H1 (cell line): Measurements from ENCODE around the gene ARHGAP24. TPM values are rescaled to one million over a fixed set of nuclear protein-coding genes. Genes with fewer than 3 reads are reported as not detected.

ENCODE experiments used
- CTCF ChIA-PET: fragments of 300-600 bp; sonication (Branson Sonifier 250); formaldehyde crosslinking; loops from one replicate; lab custom pipeline; 2021; ENCODE audit not compliant: partially characterized antibody; lab: Charles Lee
- POLR2A ChIA-PET: fragments of 300-600 bp; sonication (Branson Sonifier 250); formaldehyde crosslinking; loops from one replicate; lab custom pipeline; 2021; ENCODE audit warnings: inconsistent platforms; ENCODE audit not compliant: partially characterized antibody; lab: Charles Lee
- DNase-seq, 2 experiments: peaks; one replicate each; pipeline versions ENCODE4 v3.0.0 to v3.0.0-alpha.2; 2010 to 2022; ENCODE audit warnings: low spot score in 2 of 2, low read depth in 1 of 2, mixed read lengths in 1 of 2
- FAIRE-seq: peaks from 2 replicates; lab custom pipeline; 2011; peaks lifted over from hg19 to GRCh38; lab: Jason Lieb, UNC
- H2AFZ ChIP-seq: 2 replicates; pipeline ENCODE4 v1.8.1; 2012; ENCODE audit warnings: low read length, inconsistent platforms
- H2AK5ac ChIP-seq: 2 replicates; pipeline ENCODE4 v1.6.1; 2013; ENCODE audit warnings: low read depth, low read length
- H2BK120ac ChIP-seq: replicated peaks from 2 replicates; pipeline ENCODE3; 2013; ENCODE audit warnings: low read depth, low read length, inconsistent platforms
- H2BK12ac ChIP-seq: 2 replicates; pipeline ENCODE4 v1.6.1; 2013; ENCODE audit warnings: low read depth, low read length
- H2BK15ac ChIP-seq: 2 replicates; pipeline ENCODE4 v1.6.1; 2013; ENCODE audit warnings: low read length
- H2BK20ac ChIP-seq: 2 replicates; pipeline ENCODE4 v1.6.1; 2013; ENCODE audit warnings: low read length
- H2BK5ac ChIP-seq: 2 replicates; pipeline ENCODE4 v1.6.1; 2013; ENCODE audit warnings: low read depth, low read length
- H3K14ac ChIP-seq: 2 replicates; pipeline ENCODE4 v1.6.1; 2013; ENCODE audit warnings: inconsistent platforms; ENCODE audit not compliant: insufficient read length
- H3K18ac ChIP-seq: 2 replicates; pipeline ENCODE4 v1.6.1; 2013; ENCODE audit warnings: low read length; ENCODE audit errors: extremely low read depth
- H3K23ac ChIP-seq: 2 replicates; pipeline ENCODE4 v1.6.1; 2013; ENCODE audit warnings: inconsistent platforms; ENCODE audit not compliant: insufficient read length
- H3K23me2 ChIP-seq: 2 replicates; pipeline ENCODE4 v1.6.1; 2013; ENCODE audit warnings: low read depth, low read length
- H3K27ac ChIP-seq: 2 replicates; pipeline ENCODE4 v1.6.1; 2011; ENCODE audit warnings: low read depth, low read length, inconsistent platforms
- H3K27me3 ChIP-seq, 4 experiments: replicated peaks in 1 of 4; 1 replicate in 1 of 4; 2 replicates in 3 of 4; pipeline versions ENCODE4 v1.6.1 to v1.8.1; 2011 to 2013; ENCODE audit warnings: low read length in 3 of 4, mild to moderate bottlenecking in 3 of 4, inconsistent platforms in 2 of 4, mixed read lengths in 2 of 4, moderate library complexity in 1 of 4; ENCODE audit not compliant: control insufficient read depth in 3 of 4, insufficient read depth in 3 of 4; ENCODE audit errors: extremely low read depth in 1 of 4
- H3K36me3 ChIP-seq, 4 experiments: 2 replicates each; pipeline versions ENCODE4 v1.6.1 to v1.8.1; 2011 to 2013; ENCODE audit warnings: mild to moderate bottlenecking in 4 of 4, low read length in 3 of 4, moderate library complexity in 2 of 4, control low read depth in 1 of 4, inconsistent platforms in 1 of 4; ENCODE audit not compliant: insufficient read depth in 4 of 4, control insufficient read depth in 2 of 4
- H3K4ac ChIP-seq: replicated peaks from 2 replicates; pipeline ENCODE3; 2013; ENCODE audit warnings: low read length, low read depth, mixed read lengths, inconsistent platforms; ENCODE audit not compliant: insufficient read length
- H3K4me1 ChIP-seq, 4 experiments: replicated peaks in 1 of 4; 1 replicate in 1 of 4; 2 replicates in 3 of 4; pipeline versions ENCODE4 v1.6.1 to v1.8.1; 2011 to 2013; ENCODE audit warnings: low read length in 3 of 4, inconsistent platforms in 2 of 4, mixed read lengths in 1 of 4; ENCODE audit not compliant: insufficient read depth in 4 of 4, control insufficient read depth in 3 of 4
- H3K4me2 ChIP-seq, 2 experiments: 2 replicates each; pipeline versions ENCODE4 v1.6.1 to v1.8.1; 2011 to 2013; ENCODE audit warnings: low read depth in 2 of 2, low read length in 2 of 2, control low read depth in 1 of 2, inconsistent platforms in 1 of 2, mild to moderate bottlenecking in 1 of 2; ENCODE audit not compliant: insufficient read depth in 1 of 2
- H3K4me3 ChIP-seq, 4 experiments: fragments of 200-600, 300-600 bp in 1 of 4; sonication (generic), shearing (Covaris generic), sonication (Bioruptor Twin) in 1 of 4; 2 replicates each; pipeline versions ENCODE4 v1.5.1 to v1.8.1; 2011 to 2016; ENCODE audit warnings: low read length in 4 of 4, low read depth in 3 of 4, control low read depth in 2 of 4, inconsistent platforms in 2 of 4, mild to moderate bottlenecking in 2 of 4, mixed read lengths in 1 of 4, moderate library complexity in 1 of 4; ENCODE audit not compliant: insufficient read depth in 2 of 4; ENCODE audit errors: extremely low read depth in 1 of 4
- H3K56ac ChIP-seq: replicated peaks from 2 replicates; pipeline ENCODE3; 2013; ENCODE audit warnings: low read depth, mild to moderate bottlenecking, mixed read lengths, low read length, inconsistent platforms; ENCODE audit not compliant: insufficient read length
- H3K79me1 ChIP-seq: 2 replicates; pipeline ENCODE4 v1.6.1; 2013; ENCODE audit warnings: low read depth, low read length, control low read depth
- H3K79me2 ChIP-seq, 2 experiments: 2 replicates each; pipeline versions ENCODE4 v1.6.1 to v1.8.1; 2012 to 2013; ENCODE audit warnings: low read length in 2 of 2, mild to moderate bottlenecking in 2 of 2, inconsistent platforms in 1 of 2; ENCODE audit not compliant: insufficient read depth in 2 of 2, control insufficient read depth in 1 of 2
- H3K9ac ChIP-seq, 4 experiments: replicated peaks in 1 of 4; 1 replicate in 1 of 4; 2 replicates in 3 of 4; pipeline versions ENCODE4 v1.6.1 to v1.8.1; 2011 to 2013; ENCODE audit warnings: low read depth in 3 of 4, low read length in 3 of 4, control low read depth in 2 of 4, mild to moderate bottlenecking in 2 of 4, moderate library complexity in 2 of 4, inconsistent platforms in 1 of 4; ENCODE audit errors: extremely low read depth in 1 of 4
- H3K9me3 ChIP-seq, 2 experiments: 2 replicates each; pipeline versions ENCODE4 v1.6.1 to v1.8.1; 2012 to 2013; ENCODE audit warnings: mild to moderate bottlenecking in 2 of 2, moderate library complexity in 2 of 2, control low read depth in 1 of 2, inconsistent platforms in 1 of 2, low read depth in 1 of 2, low read length in 1 of 2, mixed read lengths in 1 of 2; ENCODE audit not compliant: insufficient read depth in 2 of 2
- H4K20me1 ChIP-seq, 2 experiments: replicated peaks in 1 of 2; 2 replicates each; pipeline versions ENCODE3 to v1.8.1; 2011 to 2013; ENCODE audit warnings: inconsistent platforms in 2 of 2, low read length in 2 of 2, mild to moderate bottlenecking in 1 of 2; ENCODE audit not compliant: insufficient read depth in 2 of 2, control insufficient read depth in 1 of 2
- H4K5ac ChIP-seq: 2 replicates; pipeline ENCODE4 v1.6.1; 2013; ENCODE audit warnings: low read length, low read depth, mixed read lengths, inconsistent platforms; ENCODE audit not compliant: insufficient read length
- H4K8ac ChIP-seq: 2 replicates; pipeline ENCODE4 v1.8.0; 2013; ENCODE audit warnings: mild to moderate bottlenecking, moderate library complexity, low read length, inconsistent platforms; ENCODE audit not compliant: insufficient read depth; ENCODE audit errors: extremely low read depth
- H4K91ac ChIP-seq: replicated peaks from 2 replicates; pipeline ENCODE3; 2013; ENCODE audit warnings: low read length, mixed read lengths, inconsistent platforms; ENCODE audit not compliant: insufficient read length
- ASH2L ChIP-seq: fragments of 200-600, 300-600 bp; sonication (generic); IDR thresholded peaks from one replicate; pipeline ENCODE4 v1.7.1; 2017; ENCODE audit warnings: low read length
- ATF2 ChIP-seq: IDR thresholded peaks from 2 replicates; pipeline ENCODE4 v1.6.1; 2012; ENCODE audit warnings: low read length, inconsistent platforms
- BACH1 ChIP-seq: IDR thresholded peaks from 2 replicates; pipeline ENCODE4 v1.6.1; 2012; ENCODE audit warnings: low read length, improper control_type of control experiment
- BCL11A ChIP-seq, 2 experiments: IDR thresholded peaks; one replicate each; pipeline ENCODE4 v1.6.1; 2011; ENCODE audit warnings: low read depth in 2 of 2, low read length in 2 of 2, mild to moderate bottlenecking in 2 of 2
- CTBP2 ChIP-seq: IDR thresholded peaks from 2 replicates; pipeline ENCODE4 v1.7.0; 2011; ENCODE audit warnings: borderline replicate concordance, mild to moderate bottlenecking, moderate library complexity, mixed read lengths, low read length; ENCODE audit not compliant: insufficient read depth, insufficient read length
- EP300 ChIP-seq, 2 experiments: IDR thresholded peaks; 1 replicate in 1 of 2; 2 replicates in 1 of 2; pipeline ENCODE4 v1.6.1; 2011 to 2012; ENCODE audit warnings: low read depth in 2 of 2, low read length in 2 of 2, mild to moderate bottlenecking in 2 of 2, borderline replicate concordance in 1 of 2, inconsistent platforms in 1 of 2, moderate library complexity in 1 of 2
- GABPA ChIP-seq: IDR thresholded peaks from 2 replicates; pipeline ENCODE4 v1.6.1; 2011; ENCODE audit warnings: mild to moderate bottlenecking, low read length, moderate library complexity, borderline replicate concordance; ENCODE audit not compliant: insufficient read depth
- SAP30 ChIP-seq: fragments of 300-600 bp; sonication (generic); IDR thresholded peaks from 2 replicates; pipeline ENCODE4 v1.7.1; 2012; ENCODE audit warnings: low read length, moderate library complexity, mild to moderate bottlenecking, inconsistent platforms; ENCODE audit not compliant: insufficient read depth, insufficient replicate concordance
- SIRT6 ChIP-seq: IDR thresholded peaks from one replicate; pipeline ENCODE4 v1.7.1; 2012; ENCODE audit warnings: low read length, inconsistent platforms
- TAF7 ChIP-seq: optimal IDR thresholded peaks from 2 replicates; pipeline ENCODE3; 2011; ENCODE audit warnings: low read depth, mild to moderate bottlenecking, inconsistent platforms, low read length, moderate library complexity, borderline replicate concordance
- TBP ChIP-seq: IDR thresholded peaks from 2 replicates; pipeline ENCODE4 v1.6.1; 2011; ENCODE audit warnings: low read depth, low read length, improper control_type of control experiment
- WGBS, 2 experiments: shearing (Covaris generic) in 1 of 2; methylation state at CpG; one replicate each; pipeline versions ENCODE4 v1.1.6 to v1.1.7; 2013 to 2015; ENCODE audit warnings: low lambda C conversion rate in 2 of 2, mixed read lengths in 2 of 2, inconsistent platforms in 1 of 2, low coverage in 1 of 2, missing lambda C conversion rate in 1 of 2; ENCODE audit not compliant: insufficient replicate concordance in 2 of 2, insufficient coverage in 1 of 2, insufficient read length in 1 of 2; ENCODE audit errors: extremely low coverage in 1 of 2, missing lambda C conversion rate in 1 of 2; 5-methylcytosine and 5-hydroxymethylcytosine counted together
- polyA plus RNA-seq, 7 experiments: library from polyadenylated mRNA; depleted of rRNA in 3 of 7; stranded (reverse) in 5 of 7; unstranded in 2 of 7; fragments of >200 nt in 5 of 7; fragments of 200-250 nt in 2 of 7; gene quantifications; 1 replicate in 5 of 7; 2 replicates in 1 of 7; 4 replicates in 1 of 7; pipeline versions ENCODE4 v1.2.1 to v1.2.3, GENCODE V29; 2011 to 2013; ENCODE audit warnings: missing spikeins in 2 of 7, mixed read lengths in 2 of 7
- total RNA-seq: library from RNA; stranded (reverse); fragmentation: NEBNext Ultra II Directional; extraction: Animal tissue kit (Norgen Biotek cat#: 25700); gene quantifications from 2 replicates; pipeline ENCODE4 v1.2.1, GENCODE V29; 2021

The ARHGAP24 gene
- total and polyA plus RNA-seq, 2 of the 8 experiments (the other 6 are each of a cell fraction or from before 2014, with no cell fraction given) = 0.08 to 0.50 TPM

DNA sequence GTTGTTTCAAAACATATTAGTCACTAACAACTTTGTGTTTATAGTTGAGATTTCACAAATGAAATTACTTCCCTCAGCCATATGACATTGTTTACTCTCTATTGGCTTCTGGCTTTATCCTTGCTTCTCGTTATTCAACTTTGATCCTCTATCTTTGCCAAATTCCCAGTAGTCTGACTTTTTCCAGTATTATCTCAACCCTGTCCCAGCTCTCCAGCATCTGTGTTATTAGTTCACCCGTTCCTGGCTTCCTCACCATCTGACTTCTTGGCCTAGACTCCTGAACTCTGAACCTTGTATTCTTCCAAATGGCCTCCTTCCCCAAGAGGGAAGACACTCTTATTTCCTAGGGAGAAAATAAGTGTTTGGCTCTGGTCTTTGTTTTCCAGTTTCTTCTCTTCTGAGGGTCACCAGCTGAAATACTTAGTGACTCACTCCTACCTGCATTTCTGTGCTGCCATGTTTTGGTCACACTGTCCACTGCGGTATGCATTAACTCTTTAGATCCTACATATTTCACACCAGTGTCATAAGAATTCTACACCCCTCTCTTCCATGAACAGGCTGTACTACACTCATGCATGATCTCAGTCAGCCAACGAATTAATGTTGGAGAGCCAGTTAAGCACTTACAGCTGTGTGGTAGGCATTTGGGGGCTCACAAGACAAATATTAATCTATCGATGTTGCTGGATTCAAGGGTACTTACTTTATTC, 17.0 kb upstream of the ARHGAP24 start:
- no peak overlapping the region; the same call in 1 of the 2 replicates for H2AFZ ChIP-seq
- FAIRE-seq = no peak
- no peak for TF ChIP-seq BCL11A (IDR thresholded peaks at IDR 0.05; ENCODE audit: low read depth in 2 of 2, low read length in 2 of 2)
- TF ChIP-seq ATF2 = no peak
- TF ChIP-seq GABPA = no peak
- no peak for TF ChIP-seq SAP30
- TF ChIP-seq TBP = no peak
- TF ChIP-seq EP300 (IDR thresholded peaks at IDR 0.05; ENCODE audit: borderline replicate concordance in 1 of 2, low read depth in 2 of 2, low read length in 2 of 2) = no peak
- TF ChIP-seq BACH1 = no peak
- no peak for TF ChIP-seq CTBP2
- TF ChIP-seq TAF7 = no peak
- TF ChIP-seq ASH2L = no peak
- TF ChIP-seq SIRT6 = no peak

More for the DNA sequence above, 17.0 kb upstream of the ARHGAP24 start:
- Histone ChIP-seq H3K4me3 (no peak overlapping the region), H3K27ac (no peak overlapping the region), H3K4me1 (no peaks in the 10 kb centered on the region), H4K91ac (no peak overlapping the region), H3K23me2 (no peaks in the 10 kb centered on the region), H2BK20ac (no peak overlapping the region), H3K18ac (no peak overlapping the region), H3K56ac (no peak overlapping the region), H3K9ac (no peak overlapping the region), H3K14ac (no peak overlapping the region), H3K27me3 (no peaks in the 10 kb centered on the region), H2BK5ac (no peak overlapping the region), H4K20me1 (no peaks in the 10 kb centered on the region), H2BK12ac (no peak overlapping the region), H4K8ac (no peak overlapping the region), H3K79me2 (no peaks in the 10 kb centered on the region; a peak in 1 of 4 replicates), H3K9me3 (no peaks in the 10 kb centered on the region), H2BK15ac (no peak overlapping the region), H2AK5ac (no peak overlapping the region), H3K4ac (no peak overlapping the region), H2BK120ac (no peak overlapping the region), H3K79me1 (no peaks in the 10 kb centered on the region; the same call in 1 of the 2 replicates), H4K5ac (no peak overlapping the region), H3K36me3 (no peaks in the 10 kb centered on the region), H3K4me2 (no peak overlapping the region), H3K23ac (no peak overlapping the region)
- POLR2A ChIA-PET = no interaction called here
- no peak for DNase-seq
- 90% methylated on average over 5 of the region's 5 CpGs; no CpG with 5 or more reads in 1 of the 2 experiments for WGBS, 2 experiments
- CTCF ChIA-PET = no interaction called here
